ENCODE data around the gene TTC12. TPM values are rescaled to one million over a fixed set of nuclear protein-coding genes. Genes with fewer than 3 reads are reported as not detected.

TTC12 gene
- total RNA-seq, 1 experiment from 2014 or later = 24.3 TPM

DNA sequence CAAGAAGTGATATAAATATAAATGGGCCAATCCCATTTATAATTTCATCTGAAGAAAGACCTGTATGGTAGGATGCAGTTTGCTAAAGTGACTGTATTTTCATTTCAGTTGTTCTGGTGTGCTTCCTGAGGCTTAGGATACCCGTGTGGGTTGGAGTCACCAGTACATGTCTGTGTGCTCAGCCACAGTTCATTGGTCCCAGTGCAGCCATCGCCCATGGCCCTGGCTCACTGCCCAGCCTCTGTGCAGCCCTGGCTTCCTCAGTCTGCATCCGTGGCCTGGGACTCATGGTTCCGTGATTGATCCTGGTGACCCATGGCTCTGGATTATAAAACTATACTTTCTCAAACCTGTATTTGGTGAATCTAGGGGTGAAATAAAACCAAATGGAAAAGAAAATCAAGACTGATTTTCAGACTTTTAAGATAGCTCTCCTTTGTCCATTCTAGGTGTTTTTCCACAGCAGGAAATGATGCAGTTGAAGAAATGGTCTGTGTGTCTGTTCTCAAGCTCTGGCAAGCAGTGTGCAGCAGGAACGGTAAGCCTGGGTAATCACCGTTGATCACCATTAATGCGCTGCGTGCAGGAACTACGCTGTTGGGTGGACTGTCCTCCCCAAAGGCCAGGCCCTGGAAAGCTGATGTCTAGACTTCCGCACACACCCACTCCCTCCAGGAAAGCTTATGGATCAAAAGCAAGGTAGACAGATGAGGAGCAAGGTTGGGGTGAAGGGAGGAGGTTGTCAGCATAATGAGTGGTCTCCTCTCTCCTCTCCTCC is 27.2 kb downstream of the TTC12 start:
- intact Hi-C loops (cut with micrococcal nuclease; ENCODE audit: unreplicated experiment) (no loop called here), in situ Hi-C loops (cut with HindIII; ENCODE audit: low pct_unique_long_range_greater_than_20kb, low sequenced_read_pairs) (no loop called here)
- ATAC-seq (no peak), DNase-seq (ENCODE audit: low read depth, low spot score) (no peak)
- no peak for TF ChIP-seq POLR2AphosphoS5 (IDR thresholded peaks at IDR 0.05; ENCODE audit: low read depth, low read length)
- no peak for TF ChIP-seq SIN3A (IDR thresholded peaks at IDR 0.05; ENCODE audit: borderline replicate concordance, insufficient read depth, low read depth, low read length)
- TF ChIP-seq, protein P1, sequence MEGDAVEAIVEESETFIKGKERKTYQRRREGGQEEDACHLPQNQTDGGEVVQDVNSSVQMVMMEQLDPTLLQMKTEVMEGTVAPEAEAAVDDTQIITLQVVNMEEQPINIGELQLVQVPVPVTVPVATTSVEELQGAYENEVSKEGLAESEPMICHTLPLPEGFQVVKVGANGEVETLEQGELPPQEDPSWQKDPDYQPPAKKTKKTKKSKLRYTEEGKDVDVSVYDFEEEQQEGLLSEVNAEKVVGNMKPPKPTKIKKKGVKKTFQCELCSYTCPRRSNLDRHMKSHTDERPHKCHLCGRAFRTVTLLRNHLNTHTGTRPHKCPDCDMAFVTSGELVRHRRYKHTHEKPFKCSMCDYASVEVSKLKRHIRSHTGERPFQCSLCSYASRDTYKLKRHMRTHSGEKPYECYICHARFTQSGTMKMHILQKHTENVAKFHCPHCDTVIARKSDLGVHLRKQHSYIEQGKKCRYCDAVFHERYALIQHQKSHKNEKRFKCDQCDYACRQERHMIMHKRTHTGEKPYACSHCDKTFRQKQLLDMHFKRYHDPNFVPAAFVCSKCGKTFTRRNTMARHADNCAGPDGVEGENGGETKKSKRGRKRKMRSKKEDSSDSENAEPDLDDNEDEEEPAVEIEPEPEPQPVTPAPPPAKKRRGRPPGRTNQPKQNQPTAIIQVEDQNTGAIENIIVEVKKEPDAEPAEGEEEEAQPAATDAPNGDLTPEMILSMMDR (IDR thresholded peaks at IDR 0.05) = no peak
- TF ChIP-seq, protein P2, sequence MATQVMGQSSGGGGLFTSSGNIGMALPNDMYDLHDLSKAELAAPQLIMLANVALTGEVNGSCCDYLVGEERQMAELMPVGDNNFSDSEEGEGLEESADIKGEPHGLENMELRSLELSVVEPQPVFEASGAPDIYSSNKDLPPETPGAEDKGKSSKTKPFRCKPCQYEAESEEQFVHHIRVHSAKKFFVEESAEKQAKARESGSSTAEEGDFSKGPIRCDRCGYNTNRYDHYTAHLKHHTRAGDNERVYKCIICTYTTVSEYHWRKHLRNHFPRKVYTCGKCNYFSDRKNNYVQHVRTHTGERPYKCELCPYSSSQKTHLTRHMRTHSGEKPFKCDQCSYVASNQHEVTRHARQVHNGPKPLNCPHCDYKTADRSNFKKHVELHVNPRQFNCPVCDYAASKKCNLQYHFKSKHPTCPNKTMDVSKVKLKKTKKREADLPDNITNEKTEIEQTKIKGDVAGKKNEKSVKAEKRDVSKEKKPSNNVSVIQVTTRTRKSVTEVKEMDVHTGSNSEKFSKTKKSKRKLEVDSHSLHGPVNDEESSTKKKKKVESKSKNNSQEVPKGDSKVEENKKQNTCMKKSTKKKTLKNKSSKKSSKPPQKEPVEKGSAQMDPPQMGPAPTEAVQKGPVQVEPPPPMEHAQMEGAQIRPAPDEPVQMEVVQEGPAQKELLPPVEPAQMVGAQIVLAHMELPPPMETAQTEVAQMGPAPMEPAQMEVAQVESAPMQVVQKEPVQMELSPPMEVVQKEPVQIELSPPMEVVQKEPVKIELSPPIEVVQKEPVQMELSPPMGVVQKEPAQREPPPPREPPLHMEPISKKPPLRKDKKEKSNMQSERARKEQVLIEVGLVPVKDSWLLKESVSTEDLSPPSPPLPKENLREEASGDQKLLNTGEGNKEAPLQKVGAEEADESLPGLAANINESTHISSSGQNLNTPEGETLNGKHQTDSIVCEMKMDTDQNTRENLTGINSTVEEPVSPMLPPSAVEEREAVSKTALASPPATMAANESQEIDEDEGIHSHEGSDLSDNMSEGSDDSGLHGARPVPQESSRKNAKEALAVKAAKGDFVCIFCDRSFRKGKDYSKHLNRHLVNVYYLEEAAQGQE (IDR thresholded peaks at IDR 0.05; ENCODE audit: insufficient read depth in 1 of 2, low read depth in 2 of 2, low read length in 1 of 2) = no peak
- TF ChIP-seq TCF7L2 (IDR thresholded peaks at IDR 0.05; ENCODE audit: low read depth, low read length) = no peak
- ChIA-PET CTCF (no interaction called here), POLR2A (no interaction called here)
- Histone ChIP-seq H3K27me3 (ENCODE audit: control insufficient read depth, insufficient read depth, low read length) (no peaks in the 10 kb centered on the region), H3K27ac (ENCODE audit: low read length) (no peak overlapping the region), H3K36me3 (ENCODE audit: control insufficient read depth, insufficient read depth, low read length) (no peaks in the 10 kb centered on the region), H3K4me1 (ENCODE audit: control insufficient read depth, insufficient read depth, low read length) (no peaks in the 10 kb centered on the region), H3K4me3 (ENCODE audit: low read depth in 2 of 2, low read length in 2 of 2) (no peak overlapping the region), H3K9me3 (ENCODE audit: control insufficient read depth, insufficient read depth, low read depth, low read length) (no peaks in the 10 kb centered on the region)
- no TSS peak for BruUV-seq (replicated peaks)

DNA sequence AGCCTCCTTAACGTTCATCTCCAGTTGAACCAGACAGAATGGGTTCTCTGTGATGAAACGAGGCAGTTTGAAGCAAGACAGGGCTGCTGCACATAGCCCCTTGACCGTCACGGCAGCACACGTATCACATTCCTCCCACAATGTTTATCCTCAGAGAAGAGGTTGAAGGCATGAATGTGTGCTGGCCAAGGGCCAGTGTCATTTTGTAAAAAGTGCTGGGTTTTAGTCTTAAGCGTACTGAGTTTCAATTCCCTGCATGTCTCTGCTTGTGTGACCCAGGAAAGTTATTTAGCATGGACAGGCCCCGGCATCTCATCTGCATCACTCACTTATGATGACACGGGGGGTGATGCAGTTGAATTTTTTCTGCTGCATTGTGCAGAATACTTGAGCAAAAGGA is 31.6 kb downstream of the TTC12 start:
- Histone ChIP-seq H3K9me3 (ENCODE audit: control insufficient read depth, insufficient read depth, low read depth, low read length) (no peaks in the 10 kb centered on the region), H3K4me1 (ENCODE audit: control insufficient read depth, insufficient read depth, low read length) (no peaks in the 10 kb centered on the region), H3K36me3 (ENCODE audit: control insufficient read depth, insufficient read depth, low read length) (no peaks in the 10 kb centered on the region), H3K4me3 (ENCODE audit: low read depth in 2 of 2, low read length in 2 of 2) (no peak overlapping the region), H3K27ac (ENCODE audit: low read length) (no peak overlapping the region), H3K27me3 (ENCODE audit: control insufficient read depth, insufficient read depth, low read length) (no peaks in the 10 kb centered on the region)
- CTCF ChIA-PET = no interaction called here
- DNase-seq (ENCODE audit: low read depth, low spot score) (no peak), ATAC-seq (no peak)
- TF ChIP-seq, protein P1 (IDR thresholded peaks at IDR 0.05) = no peak
- no peak for TF ChIP-seq SIN3A (IDR thresholded peaks at IDR 0.05; ENCODE audit: borderline replicate concordance, insufficient read depth, low read depth, low read length)
- TF ChIP-seq, protein P2 (IDR thresholded peaks at IDR 0.05; ENCODE audit: insufficient read depth in 1 of 2, low read depth in 2 of 2, low read length in 1 of 2) = no peak
- BruUV-seq (replicated peaks) = no TSS peak
- POLR2A ChIA-PET = no interaction called here
- intact Hi-C loops (cut with micrococcal nuclease; ENCODE audit: unreplicated experiment) (no loop called here), in situ Hi-C loops (cut with HindIII; ENCODE audit: low pct_unique_long_range_greater_than_20kb, low sequenced_read_pairs) (no loop called here)
